Fibroblast of skin of right biceps (primary cell): Measurements from ENCODE around the gene GAST.

Experiments used
- DNase-seq: peaks from one replicate; pipeline ENCODE4 v3.0.0-alpha.2; 2013

The GAST gene

GRCh38 chr17:41750862-41751261 lies 38.7 kb downstream of the GAST start:
- no peak for DNase-seq

GRCh38 chr17:41751288-41751687 lies 39.2 kb downstream of the GAST start:
- DNase-seq, result no peak

GRCh38 chr17:41754066-41754465 lies 41.9 kb downstream of the GAST start:
- no peak for DNase-seq

GRCh38 chr17:41758601-41759000 lies 46.5 kb downstream of the GAST start:
- DNase-seq, result no peak

- DNase-seq, result no peak
Measured at GRCh38 chr17:41760878-41761277, 48.7 kb downstream of the GAST start.

- no peak for DNase-seq
Measured at GRCh38 chr17:41762391-41762790, 50.3 kb downstream of the GAST start.

GRCh38 chr17:41762841-41763240 lies 50.7 kb downstream of the GAST start:
- no peak for DNase-seq

GRCh38 chr17:41763327-41763726 lies 51.2 kb downstream of the GAST start:
- DNase-seq, result no peak
